Endothelial cell (in vitro differentiated cells): ENCODE results near the gene CEP83. TPM values are rescaled to one million over a fixed set of nuclear protein-coding genes. Genes with fewer than 3 reads are reported as not detected.

ENCODE experiments used
- DNase-seq: peaks from one replicate; pipeline ENCODE4 v3.0.0; 2021; ENCODE audit warnings: low spot score
- H3K27ac Mint-ChIP-seq: one replicate; pipeline ENCODE4 v1.8.0; 2021; ENCODE audit warnings: mixed read lengths, inconsistent platforms; ENCODE audit not compliant: unreplicated experiment
- H3K27me3 Mint-ChIP-seq: one replicate; pipeline ENCODE4 v1.8.0; 2021; ENCODE audit warnings: mild to moderate bottlenecking, moderate library complexity, mixed read lengths, inconsistent platforms; ENCODE audit not compliant: unreplicated experiment
- H3K36me3 Mint-ChIP-seq: one replicate; pipeline ENCODE4 v1.8.0; 2021; ENCODE audit warnings: mild to moderate bottlenecking, low read depth, mixed read lengths, inconsistent platforms; ENCODE audit not compliant: unreplicated experiment
- H3K4me1 Mint-ChIP-seq: one replicate; pipeline ENCODE4 v1.8.0; 2021; ENCODE audit warnings: mild to moderate bottlenecking, mixed read lengths, inconsistent platforms; ENCODE audit not compliant: unreplicated experiment
- H3K4me3 Mint-ChIP-seq: one replicate; pipeline ENCODE4 v1.8.0; 2021; ENCODE audit warnings: mild to moderate bottlenecking, mixed read lengths, inconsistent platforms; ENCODE audit not compliant: unreplicated experiment
- H3K9me3 Mint-ChIP-seq: one replicate; pipeline ENCODE4 v1.8.0; 2021; ENCODE audit warnings: mixed read lengths, inconsistent platforms; ENCODE audit not compliant: unreplicated experiment
- CTCF ChIP-seq: fragments of 200-600 bp; sonication (generic); IDR thresholded peaks from one replicate; pipeline ENCODE4 v1.5.0; 2021; ENCODE audit warnings: antibody characterized with exemption; ENCODE audit not compliant: unreplicated experiment
- total RNA-seq: library from RNA; stranded (reverse); fragmentation: NEBNext Ultra II Directional; extraction: Animal tissue kit (Norgen Biotek cat#: 25700); gene quantifications from one replicate; pipeline ENCODE4 v1.2.1, GENCODE V29; 2021; ENCODE audit not compliant: unreplicated experiment

CEP83 gene
- total RNA-seq, 1 donor from 2014 or later: 18.6 TPM

GRCh38 chr12:94340573-94340972 lies 119.1 kb downstream of the CEP83 start:
- DNase-seq: no peak
- H3K27me3 Mint-ChIP-seq: no peaks in the 10 kb centered on the region

GRCh38 chr12:94338006-94338794 lies 121.5 kb downstream of the CEP83 start:
- no peak overlapping the region for H3K27ac Mint-ChIP-seq
- TF ChIP-seq CTCF: no peak
- no peaks in the 10 kb centered on the region for H3K27me3 Mint-ChIP-seq
- no peaks in the 10 kb centered on the region for H3K36me3 Mint-ChIP-seq
- H3K4me1 Mint-ChIP-seq: peaks cover 4% of the 10 kb centered on the region
- no peaks in the 10 kb centered on the region for H3K9me3 Mint-ChIP-seq
- no peak overlapping the region for H3K4me3 Mint-ChIP-seq
- no peak for DNase-seq

More at GRCh38 chr12:94340573-94340972, 119.1 kb downstream of the CEP83 start:
- peaks cover 7% of the 10 kb centered on the region for H3K36me3 Mint-ChIP-seq
- H3K4me1 Mint-ChIP-seq: peaks cover 4% of the 10 kb centered on the region
- TF ChIP-seq CTCF: no peak
- no peaks in the 10 kb centered on the region for H3K9me3 Mint-ChIP-seq
- no peak overlapping the region for H3K4me3 Mint-ChIP-seq
- H3K27ac Mint-ChIP-seq: no peak overlapping the region

GRCh38 chr12:94336211-94336925 lies 123.3 kb downstream of the CEP83 start:
- no peak for TF ChIP-seq CTCF
- Mint-ChIP-seq H3K9me3 (no peaks in the 10 kb centered on the region), H3K27ac (no peak overlapping the region), H3K36me3 (no peaks in the 10 kb centered on the region), H3K4me3 (no peak overlapping the region), H3K4me1 (peaks cover 4% of the 10 kb centered on the region), H3K27me3 (no peaks in the 10 kb centered on the region)
- no peak for DNase-seq

GRCh38 chr12:94333396-94333795 lies 126.3 kb downstream of the CEP83 start:
- H3K36me3 Mint-ChIP-seq: no peaks in the 10 kb centered on the region
- H3K27me3 Mint-ChIP-seq: no peaks in the 10 kb centered on the region
- no peak overlapping the region for H3K4me3 Mint-ChIP-seq
- no peak for DNase-seq
- no peak overlapping the region for H3K27ac Mint-ChIP-seq
- no peaks in the 10 kb centered on the region for H3K9me3 Mint-ChIP-seq
- TF ChIP-seq CTCF: no peak
- peaks cover 3% of the 10 kb centered on the region for H3K4me1 Mint-ChIP-seq

- TF ChIP-seq CTCF: no peak
- no peak overlapping the region for H3K4me3 Mint-ChIP-seq
- H3K9me3 Mint-ChIP-seq: no peaks in the 10 kb centered on the region
- H3K27ac Mint-ChIP-seq: no peak overlapping the region
- no peak for DNase-seq
- peaks cover 9% of the 10 kb centered on the region for H3K36me3 Mint-ChIP-seq
- no peaks in the 10 kb centered on the region for H3K27me3 Mint-ChIP-seq
- H3K4me1 Mint-ChIP-seq: no peaks in the 10 kb centered on the region
These were observed 130.3 kb downstream of the CEP83 start for GRCh38 chr12:94329366-94329765.
